ENCODE measurements around the gene SLC20A1. TPM values are rescaled to one million over a fixed set of nuclear protein-coding genes. Genes with fewer than 3 reads are reported as not detected.
"Not testable (repeated sequence)": the region's sequence is repeated elsewhere in the genome, so short reads cannot be mapped to it uniquely, and the experiment has no call there.

Gene SLC20A1
- total and polyA plus RNA-seq, 2 donors: 27.2 to 47.0 TPM

GRCh38 chr2:112667540-112667939 lies 21.8 kb downstream of the SLC20A1 start:
- not testable (repeated sequence) for H3K4me1 ChIP-seq (ENCODE audit: control insufficient read depth in 2 of 2, insufficient read depth in 2 of 2, low read length in 2 of 2); H3K9me3 ChIP-seq (ENCODE audit: control insufficient read depth in 2 of 2, insufficient read depth in 1 of 2, low read length in 1 of 2); H3K4me3 ChIP-seq (ENCODE audit: low read length in 2 of 2); H3K27ac ChIP-seq (ENCODE audit: low read depth in 1 of 2, low read length in 1 of 2); DNase-seq (ENCODE audit: low read depth in 6 of 9, low spot score in 9 of 9); H3K27me3 ChIP-seq (ENCODE audit: control insufficient read depth in 2 of 2, insufficient read depth in 1 of 2, low read length in 1 of 2)
- WGBS: 97% methylated on average over 6 of the region's 6 CpGs
- H3K36me3 ChIP-seq (ENCODE audit: control insufficient read depth in 2 of 2, insufficient read depth in 2 of 2, low read length in 1 of 2): peaks cover 23 to 24% of the 10 kb centered on the region in 2 donors

GRCh38 chr2:112669667-112670066 lies 23.9 kb downstream of the SLC20A1 start:
- WGBS: 98% methylated on average over 4 of the region's 4 CpGs
- DNase-seq (ENCODE audit: low read depth in 6 of 9, low spot score in 9 of 9): no peak

GRCh38 chr2:112670252-112671022 lies 24.7 kb downstream of the SLC20A1 start:
- H3K27ac ChIP-seq (ENCODE audit: low read depth in 1 of 2, low read length in 1 of 2): no peak overlapping the region
- H3K4me3 ChIP-seq (ENCODE audit: low read length in 2 of 2): no peak overlapping the region
- no peaks in the 10 kb centered on the region for H3K27me3 ChIP-seq (ENCODE audit: control insufficient read depth in 2 of 2, insufficient read depth in 1 of 2, low read length in 1 of 2)
- no peaks in the 10 kb centered on the region for H3K4me1 ChIP-seq (ENCODE audit: control insufficient read depth in 2 of 2, insufficient read depth in 2 of 2, low read length in 2 of 2)
- peaks cover 1 to 2% of the 10 kb centered on the region in 2 donors for H3K36me3 ChIP-seq (ENCODE audit: control insufficient read depth in 2 of 2, insufficient read depth in 2 of 2, low read length in 1 of 2)
- 96% methylated on average over 5 of the region's 5 CpGs for WGBS
- H3K9me3 ChIP-seq (ENCODE audit: control insufficient read depth in 2 of 2, insufficient read depth in 1 of 2, low read length in 1 of 2): no peaks in the 10 kb centered on the region
- DNase-seq (ENCODE audit: low read depth in 6 of 9, low spot score in 9 of 9): no peak

More at GRCh38 chr2:112669667-112670066, 23.9 kb downstream of the SLC20A1 start:
- Histone ChIP-seq H3K36me3 (ENCODE audit: control insufficient read depth in 2 of 2, insufficient read depth in 2 of 2, low read length in 1 of 2) (peaks cover 8 to 9% of the 10 kb centered on the region in 2 donors), H3K4me1 (ENCODE audit: control insufficient read depth in 2 of 2, insufficient read depth in 2 of 2, low read length in 2 of 2) (no peaks in the 10 kb centered on the region), H3K4me3 (ENCODE audit: low read length in 2 of 2) (no peak overlapping the region), H3K9me3 (ENCODE audit: control insufficient read depth in 2 of 2, insufficient read depth in 1 of 2, low read length in 1 of 2) (no peaks in the 10 kb centered on the region), H3K27ac (ENCODE audit: low read depth in 1 of 2, low read length in 1 of 2) (no peak overlapping the region), H3K27me3 (ENCODE audit: control insufficient read depth in 2 of 2, insufficient read depth in 1 of 2, low read length in 1 of 2) (no peaks in the 10 kb centered on the region)

GRCh38 chr2:112671801-112672200 lies 26.1 kb downstream of the SLC20A1 start:
- no peaks in the 10 kb centered on the region for H3K9me3 ChIP-seq (ENCODE audit: control insufficient read depth in 2 of 2, insufficient read depth in 1 of 2, low read length in 1 of 2)
- 97% methylated on average over 2 of the region's 2 CpGs for WGBS
- H3K4me3 ChIP-seq (ENCODE audit: low read length in 2 of 2): no peak overlapping the region
- H3K27me3 ChIP-seq (ENCODE audit: control insufficient read depth in 2 of 2, insufficient read depth in 1 of 2, low read length in 1 of 2): no peaks in the 10 kb centered on the region
- H3K36me3 ChIP-seq (ENCODE audit: control insufficient read depth in 2 of 2, insufficient read depth in 2 of 2, low read length in 1 of 2): no peaks in the 10 kb centered on the region
- no peak for DNase-seq (ENCODE audit: low read depth in 6 of 9, low spot score in 9 of 9)
- no peaks in the 10 kb centered on the region for H3K4me1 ChIP-seq (ENCODE audit: control insufficient read depth in 2 of 2, insufficient read depth in 2 of 2, low read length in 2 of 2)
- no peak overlapping the region for H3K27ac ChIP-seq (ENCODE audit: low read depth in 1 of 2, low read length in 1 of 2)

GRCh38 chr2:112673008-112673407 lies 27.3 kb downstream of the SLC20A1 start:
- WGBS: 100% methylated on average over 1 of the region's 1 CpG

GRCh38 chr2:112674229-112674628 lies 28.5 kb downstream of the SLC20A1 start:
- H3K9me3 ChIP-seq (ENCODE audit: control insufficient read depth in 2 of 2, insufficient read depth in 1 of 2, low read length in 1 of 2): no peaks in the 10 kb centered on the region
- no peaks in the 10 kb centered on the region for H3K4me1 ChIP-seq (ENCODE audit: control insufficient read depth in 2 of 2, insufficient read depth in 2 of 2, low read length in 2 of 2)
- DNase-seq (ENCODE audit: low read depth in 6 of 9, low spot score in 9 of 9): no peak
- WGBS: 14% methylated on average over 12 of the region's 12 CpGs
- H3K27ac ChIP-seq (ENCODE audit: low read depth in 1 of 2, low read length in 1 of 2): no peak overlapping the region
- no peak overlapping the region for H3K4me3 ChIP-seq (ENCODE audit: low read length in 2 of 2)
- no peaks in the 10 kb centered on the region for H3K36me3 ChIP-seq (ENCODE audit: control insufficient read depth in 2 of 2, insufficient read depth in 2 of 2, low read length in 1 of 2)
- H3K27me3 ChIP-seq (ENCODE audit: control insufficient read depth in 2 of 2, insufficient read depth in 1 of 2, low read length in 1 of 2): no peaks in the 10 kb centered on the region

More at GRCh38 chr2:112673008-112673407, 27.3 kb downstream of the SLC20A1 start:
- H3K4me3 ChIP-seq (ENCODE audit: low read length in 2 of 2): no peak overlapping the region
- H3K9me3 ChIP-seq (ENCODE audit: control insufficient read depth in 2 of 2, insufficient read depth in 1 of 2, low read length in 1 of 2): no peaks in the 10 kb centered on the region
- H3K36me3 ChIP-seq (ENCODE audit: control insufficient read depth in 2 of 2, insufficient read depth in 2 of 2, low read length in 1 of 2): no peaks in the 10 kb centered on the region
- H3K27me3 ChIP-seq (ENCODE audit: control insufficient read depth in 2 of 2, insufficient read depth in 1 of 2, low read length in 1 of 2): no peaks in the 10 kb centered on the region
- no peak for DNase-seq (ENCODE audit: low read depth in 6 of 9, low spot score in 9 of 9)
- H3K27ac ChIP-seq (ENCODE audit: low read depth in 1 of 2, low read length in 1 of 2): no peak overlapping the region
- H3K4me1 ChIP-seq (ENCODE audit: control insufficient read depth in 2 of 2, insufficient read depth in 2 of 2, low read length in 2 of 2): no peaks in the 10 kb centered on the region

- no peak overlapping the region for H3K4me3 ChIP-seq (ENCODE audit: low read length in 2 of 2)
- WGBS: 94% methylated on average over 3 of the region's 3 CpGs
- no peak overlapping the region for H3K27ac ChIP-seq (ENCODE audit: low read depth in 1 of 2, low read length in 1 of 2)
- no peaks in the 10 kb centered on the region for H3K36me3 ChIP-seq (ENCODE audit: control insufficient read depth in 2 of 2, insufficient read depth in 2 of 2, low read length in 1 of 2)
- no peaks in the 10 kb centered on the region for H3K9me3 ChIP-seq (ENCODE audit: control insufficient read depth in 2 of 2, insufficient read depth in 1 of 2, low read length in 1 of 2)
- H3K4me1 ChIP-seq (ENCODE audit: control insufficient read depth in 2 of 2, insufficient read depth in 2 of 2, low read length in 2 of 2): no peaks in the 10 kb centered on the region
- no peak for DNase-seq (ENCODE audit: low read depth in 6 of 9, low spot score in 9 of 9)
- no peaks in the 10 kb centered on the region for H3K27me3 ChIP-seq (ENCODE audit: control insufficient read depth in 2 of 2, insufficient read depth in 1 of 2, low read length in 1 of 2)
These were observed 33.7 kb downstream of the SLC20A1 start for GRCh38 chr2:112679484-112679883.

GRCh38 chr2:112680666-112681101 lies 34.9 kb downstream of the SLC20A1 start:
- Histone ChIP-seq H3K4me1 (ENCODE audit: control insufficient read depth in 2 of 2, insufficient read depth in 2 of 2, low read length in 2 of 2) (no peaks in the 10 kb centered on the region), H3K4me3 (ENCODE audit: low read length in 2 of 2) (no peak overlapping the region), H3K9me3 (ENCODE audit: control insufficient read depth in 2 of 2, insufficient read depth in 1 of 2, low read length in 1 of 2) (no peaks in the 10 kb centered on the region), H3K27me3 (ENCODE audit: control insufficient read depth in 2 of 2, insufficient read depth in 1 of 2, low read length in 1 of 2) (no peaks in the 10 kb centered on the region), H3K27ac (ENCODE audit: low read depth in 1 of 2, low read length in 1 of 2) (no peak overlapping the region), H3K36me3 (ENCODE audit: control insufficient read depth in 2 of 2, insufficient read depth in 2 of 2, low read length in 1 of 2) (no peaks in the 10 kb centered on the region)
- DNase-seq (ENCODE audit: low read depth in 6 of 9, low spot score in 9 of 9): no peak
- WGBS: 90% methylated on average over 5 of the region's 5 CpGs

- Histone ChIP-seq H3K9me3 (ENCODE audit: control insufficient read depth in 2 of 2, insufficient read depth in 1 of 2, low read length in 1 of 2) (no peaks in the 10 kb centered on the region), H3K27ac (ENCODE audit: low read depth in 1 of 2, low read length in 1 of 2) (no peak overlapping the region), H3K4me1 (ENCODE audit: control insufficient read depth in 2 of 2, insufficient read depth in 2 of 2, low read length in 2 of 2) (peaks cover 0 to 5% of the 10 kb centered on the region in 2 donors), H3K4me3 (ENCODE audit: low read length in 2 of 2) (no peak overlapping the region), H3K36me3 (ENCODE audit: control insufficient read depth in 2 of 2, insufficient read depth in 2 of 2, low read length in 1 of 2) (no peaks in the 10 kb centered on the region), H3K27me3 (ENCODE audit: control insufficient read depth in 2 of 2, insufficient read depth in 1 of 2, low read length in 1 of 2) (no peaks in the 10 kb centered on the region)
- WGBS: 95% methylated on average over 7 of the region's 7 CpGs
- no peak for DNase-seq (ENCODE audit: low read depth in 6 of 9, low spot score in 9 of 9)
These were observed 36.4 kb downstream of the SLC20A1 start for GRCh38 chr2:112682101-112682500.

Data from thymus (tissue), 11 donors.